ENCODE data around the gene POC1B.

The POC1B gene

DNA sequence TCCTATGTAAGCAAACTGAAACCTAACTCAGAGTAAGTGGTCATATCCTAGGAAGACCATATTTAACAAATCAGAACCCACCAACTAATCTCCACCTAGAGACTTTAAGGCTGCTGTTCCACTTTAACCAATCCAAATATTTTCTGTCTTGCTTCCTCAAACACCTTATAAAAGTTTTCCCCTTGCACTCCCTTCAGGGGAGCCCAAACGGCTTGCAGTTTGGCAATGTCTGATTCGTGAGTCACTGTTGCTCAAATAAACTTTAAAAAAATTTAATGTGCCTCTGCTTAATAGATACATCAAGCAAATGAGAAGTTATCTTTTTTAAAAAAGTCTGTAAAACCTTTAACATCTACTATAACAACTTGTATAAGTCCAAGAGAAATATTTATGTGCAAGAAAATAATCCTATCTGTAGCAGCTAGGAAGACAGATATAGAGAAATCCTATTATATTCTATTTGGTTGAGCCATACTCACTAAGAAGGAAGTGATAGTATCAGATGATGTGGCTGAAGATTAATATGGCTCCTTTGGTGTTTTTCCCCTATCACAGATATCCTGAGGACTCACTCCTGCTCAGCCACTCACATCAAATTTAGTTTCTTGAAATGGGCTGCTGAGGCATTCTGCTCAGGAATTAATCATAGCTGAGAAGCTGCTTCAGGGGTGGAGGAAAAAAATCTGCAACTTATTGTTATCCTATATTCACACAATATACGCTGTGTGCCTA, 108.4 kb downstream of the POC1B start:
- no peak for DNase-seq

GRCh38 chr12:89416049-89416792, 109.6 kb downstream of the POC1B start:
- no peak for DNase-seq

GRCh38 chr12:89414851-89415250, 111.0 kb downstream of the POC1B start:
- DNase-seq, result no peak

DNA sequence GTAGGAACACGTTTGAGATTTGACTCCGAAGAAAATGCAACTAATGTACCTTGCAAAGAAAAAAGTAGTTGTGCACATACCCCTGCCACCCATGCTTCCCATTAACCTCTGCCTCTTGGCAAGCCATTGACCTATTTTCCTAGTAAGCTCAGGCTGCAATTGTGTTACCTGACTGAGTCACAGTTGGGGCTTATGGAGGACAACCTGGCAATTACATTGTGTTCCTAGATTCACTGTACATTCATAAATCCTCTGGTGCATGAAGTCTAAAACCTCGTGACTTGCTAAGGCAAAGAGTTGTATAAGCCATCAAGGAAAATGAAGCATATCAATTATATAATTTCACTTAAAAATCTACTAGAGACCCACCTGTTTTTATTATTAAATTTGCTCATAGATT, 111.5 kb downstream of the POC1B start:
- no peak for DNase-seq

- no peak for DNase-seq
Measured at GRCh38 chr12:89413234-89413633, 112.6 kb downstream of the POC1B start.

DNA sequence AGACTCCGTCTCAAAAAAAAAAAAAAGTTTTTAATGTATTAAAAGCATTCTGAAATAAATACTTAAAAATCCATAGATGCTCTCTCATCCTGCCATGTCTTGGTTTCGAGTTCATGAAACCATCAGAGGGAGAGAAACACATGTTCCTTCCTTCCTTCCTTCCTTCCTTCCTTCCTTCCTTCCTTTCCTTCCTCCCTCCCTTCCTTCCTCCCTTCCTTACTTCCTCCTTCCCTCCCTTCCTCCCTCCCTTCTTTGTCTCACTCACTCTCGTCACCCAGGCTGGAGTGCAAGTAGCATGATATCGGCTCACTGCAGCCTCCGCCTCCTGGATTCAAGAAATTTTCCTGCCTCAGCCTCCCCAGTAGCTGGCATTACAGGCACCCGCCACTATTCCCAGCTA, 113.2 kb downstream of the POC1B start:
- DNase-seq, result no peak

DNA sequence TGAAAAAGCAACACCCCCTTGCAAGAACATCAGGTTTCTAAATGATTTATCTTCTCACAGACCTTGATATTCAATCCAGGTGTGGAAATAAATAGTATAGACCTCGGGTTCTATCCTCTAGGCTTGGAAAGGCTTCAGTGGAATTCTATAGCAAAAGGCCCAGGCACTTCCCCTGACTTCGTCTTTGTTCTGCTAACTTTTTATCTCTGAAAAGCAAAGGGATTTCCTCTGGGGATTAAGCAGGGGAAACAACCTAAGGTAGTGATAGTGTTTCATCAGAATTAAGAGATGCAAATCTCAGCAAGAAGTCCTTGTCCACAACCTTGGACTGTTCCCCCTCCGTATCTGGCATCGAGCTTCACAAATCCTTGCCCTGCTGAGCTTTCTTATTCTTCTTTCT, 114.0 kb downstream of the POC1B start:
- no peak for DNase-seq

DNA sequence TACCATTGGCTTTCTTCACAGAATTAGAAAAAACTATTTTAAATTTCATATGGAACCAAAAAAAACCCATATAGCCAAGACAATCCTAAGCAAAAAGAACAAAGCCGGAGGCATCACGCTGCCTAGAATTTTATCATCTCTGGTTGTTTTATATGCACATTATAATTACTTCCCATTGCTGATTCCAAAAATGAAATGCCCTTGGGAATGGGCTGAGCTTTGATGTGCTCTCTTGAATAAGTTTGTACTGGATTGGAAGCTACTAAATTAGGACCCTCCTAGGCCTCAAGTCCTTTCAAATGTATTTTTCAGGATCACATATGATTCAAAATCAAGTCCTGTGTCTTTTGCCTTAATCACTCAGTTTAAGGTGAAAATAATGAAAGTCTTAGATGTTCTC, 114.6 kb downstream of the POC1B start:
- no peak for DNase-seq

DNA sequence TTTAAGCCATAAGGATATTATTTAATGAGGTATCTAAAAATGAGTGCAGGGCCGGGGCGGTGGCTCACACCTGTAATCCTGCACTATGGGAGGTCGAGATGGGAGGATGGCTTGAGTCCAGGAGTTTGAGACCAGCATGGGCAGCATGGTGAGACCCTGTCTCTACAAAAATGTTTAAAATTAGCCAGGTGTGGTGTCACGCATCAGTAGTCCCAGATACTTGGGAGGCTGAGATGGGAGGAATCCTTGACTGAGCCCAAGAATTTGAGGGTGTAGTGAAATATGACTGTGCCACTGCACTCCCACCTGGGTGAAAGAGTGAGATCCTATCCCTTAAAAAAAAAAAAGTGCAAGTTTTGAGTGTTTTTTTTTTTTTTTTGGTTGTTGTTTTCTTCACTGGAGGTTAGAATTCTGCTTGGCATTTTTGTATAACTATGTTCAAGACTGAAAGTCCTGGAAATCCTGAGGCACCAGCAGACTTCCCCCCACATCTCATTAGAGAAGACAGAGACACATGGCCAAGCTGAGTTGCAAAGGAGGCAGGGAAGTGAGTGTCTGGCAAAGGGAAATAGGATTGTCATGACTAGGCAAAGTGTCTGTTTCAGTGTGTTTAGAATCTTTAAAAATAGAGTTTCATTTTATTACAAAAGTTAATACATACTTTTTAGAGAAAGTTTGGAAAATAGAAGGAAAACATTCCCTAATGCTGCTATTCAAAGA, 120.1 kb downstream of the POC1B start:
- DNase-seq, result no peak

GRCh38 chr12:89401433-89402058, 124.3 kb downstream of the POC1B start:
- DNase-seq, result no peak

DNA sequence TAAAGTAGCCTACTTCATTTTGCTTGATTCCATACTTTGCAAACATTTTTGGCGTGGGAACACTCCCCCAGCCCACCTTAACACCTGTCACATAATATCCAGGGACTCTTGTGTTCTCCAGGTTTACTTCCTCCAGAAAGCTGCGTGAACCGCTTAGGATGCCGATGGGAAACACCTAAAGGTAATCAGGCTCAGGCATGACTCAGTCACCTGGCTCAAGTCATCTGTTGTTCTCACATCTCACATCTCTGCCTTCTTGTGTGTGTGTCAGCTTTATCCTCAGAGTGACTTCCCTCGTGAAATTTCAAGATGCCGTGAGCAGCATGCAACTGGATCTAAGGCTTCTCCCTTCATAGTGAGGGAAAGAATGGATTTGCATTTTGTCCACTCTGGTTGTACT, 125.4 kb downstream of the POC1B start:
- no peak for DNase-seq

- DNase-seq, result no peak
Measured at GRCh38 chr12:89395712-89396111, 130.1 kb downstream of the POC1B start.

DNA sequence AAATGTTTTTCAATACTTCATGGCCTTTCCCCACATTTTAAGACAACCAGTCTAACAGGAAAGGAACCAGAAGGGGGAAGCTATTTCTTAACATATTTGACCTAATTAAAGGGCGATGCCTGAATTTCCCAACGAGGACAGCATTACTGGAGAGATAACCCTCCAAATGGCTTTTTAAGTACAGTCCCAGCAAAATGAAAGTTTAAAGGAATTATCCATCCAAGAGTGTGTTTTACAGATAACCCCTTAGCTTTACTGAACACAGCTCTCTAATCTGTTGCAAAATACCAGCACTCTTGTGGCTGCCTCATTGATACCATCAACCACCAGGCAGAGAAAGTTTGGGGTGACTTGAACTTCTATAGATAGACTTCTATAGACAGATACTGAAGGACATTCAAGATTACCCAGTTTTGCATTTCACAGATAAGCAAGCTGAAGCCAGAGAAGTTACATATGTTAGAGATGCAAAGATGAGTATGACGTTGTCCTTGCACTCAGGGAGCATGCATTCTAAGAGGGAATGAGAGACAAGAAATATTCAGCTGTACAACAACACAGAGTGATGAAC, 132.2 kb downstream of the POC1B start:
- DNase-seq, result no peak

DNA sequence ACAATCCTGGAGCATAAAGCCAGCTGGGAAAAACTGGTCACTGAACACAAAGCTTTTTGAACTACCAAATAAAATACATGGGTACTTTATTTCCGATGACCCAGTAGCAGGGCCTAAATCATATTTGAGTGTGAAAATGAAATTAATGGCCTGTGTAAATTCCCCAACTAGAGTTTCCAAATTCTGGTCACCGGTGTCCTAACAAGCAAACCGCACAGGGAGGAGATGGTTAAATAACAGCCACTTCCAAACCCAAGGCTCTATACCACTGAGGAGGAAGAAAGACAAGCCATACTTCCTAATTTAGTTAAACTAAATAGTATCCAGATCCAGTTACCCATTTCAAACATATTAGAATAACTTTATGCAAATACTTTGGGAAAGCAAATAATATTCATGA, 133.5 kb downstream of the POC1B start:
- DNase-seq, result no peak

GRCh38 chr12:89391726-89392336, 134.0 kb downstream of the POC1B start:
- no peak for DNase-seq

- peak in 1 of 2 experiments; percentile 32 for DNase-seq
Measured at GRCh38 chr12:89390802-89391673, 134.8 kb downstream of the POC1B start.

- peak in 1 of 2 experiments; percentile 33 for DNase-seq
Measured at GRCh38 chr12:89389755-89390661, 135.8 kb downstream of the POC1B start.

GRCh38 chr12:89386138-89386537, 139.7 kb downstream of the POC1B start:
- no peak for DNase-seq

- no peak for DNase-seq
Measured at GRCh38 chr12:89384807-89385206, 141.0 kb downstream of the POC1B start.

DNA sequence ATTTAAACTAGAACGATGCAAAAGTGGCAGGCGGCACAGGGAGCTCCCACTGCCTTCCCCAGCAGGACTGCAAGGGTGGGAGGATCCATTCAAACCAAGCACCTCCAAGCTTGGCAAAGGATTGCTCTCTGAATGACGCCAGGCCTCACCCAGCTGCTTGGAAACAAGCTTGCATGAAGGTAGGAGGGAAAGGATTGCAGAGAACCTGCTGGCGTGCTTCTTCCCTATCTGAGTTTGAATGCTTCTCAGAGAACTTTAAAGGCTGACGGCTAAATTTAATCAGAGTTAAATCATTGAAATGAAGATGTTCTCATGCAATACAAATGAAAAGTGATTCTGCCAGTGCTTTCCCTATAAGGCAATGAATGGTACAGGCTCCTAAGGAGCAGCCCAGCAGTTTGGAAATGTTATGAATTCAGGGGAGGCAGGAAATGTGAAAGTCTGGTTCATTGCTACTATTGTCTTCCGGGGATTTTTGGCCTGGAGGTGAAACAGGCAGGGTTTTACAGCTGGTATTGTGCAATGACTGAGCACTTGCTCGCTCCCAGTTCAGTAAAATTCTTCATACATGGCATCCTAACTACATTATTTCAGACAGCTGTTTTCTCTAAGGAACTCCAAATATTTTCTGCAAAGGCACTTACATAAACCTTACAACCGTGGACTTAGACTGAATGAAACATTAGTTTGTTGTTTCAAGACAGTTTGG, 141.6 kb downstream of the POC1B start:
- no peak for DNase-seq
